ENCODE data around the gene PHC2.

DNA sequence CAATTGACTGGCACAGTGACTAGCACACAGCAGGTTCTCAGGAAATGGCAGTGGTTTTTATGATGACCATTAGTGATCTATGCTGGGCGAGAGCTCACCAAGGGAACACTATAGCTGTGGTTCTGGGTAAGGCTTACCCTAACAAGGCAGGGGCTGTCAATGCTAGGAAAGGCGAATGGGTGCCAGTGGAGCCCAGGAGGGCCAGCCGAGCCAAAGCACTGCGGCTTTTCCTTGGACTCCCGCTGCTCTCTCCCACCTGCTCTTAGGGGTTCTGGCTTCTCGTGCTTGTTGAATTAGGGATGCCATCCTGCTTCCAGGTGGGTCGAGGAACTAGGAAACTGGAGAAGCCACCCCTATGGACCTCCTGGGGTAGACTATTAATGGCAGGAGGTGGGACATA lies 100.0 kb downstream of the PHC2 start:
- TF ChIP-seq CTCF (IDR thresholded peaks at IDR 0.05) (no peak), POLR2A (IDR thresholded peaks at IDR 0.05) (no peak)
